HG03280 (cell line): ENCODE results near the gene CDK4.
"Not testable (repeated sequence)": the region's sequence is repeated elsewhere in the genome, so short reads cannot be mapped to it uniquely, and the experiment has no call there.

Experiments used
- ATAC-seq: cut with Tn5 transposase; IDR thresholded peaks from one replicate; pipeline ENCODE4 v1.9.1; 2021; ENCODE audit warnings: mild to moderate bottlenecking, moderate library complexity; ENCODE audit not compliant: unreplicated experiment

The CDK4 gene

GRCh38 chr12:57715786-57716185 lies 36.3 kb downstream of the CDK4 start:
- no peak for ATAC-seq

- not testable (repeated sequence) for ATAC-seq
Measured at GRCh38 chr12:57715036-57715748, 36.9 kb downstream of the CDK4 start.

DNA sequence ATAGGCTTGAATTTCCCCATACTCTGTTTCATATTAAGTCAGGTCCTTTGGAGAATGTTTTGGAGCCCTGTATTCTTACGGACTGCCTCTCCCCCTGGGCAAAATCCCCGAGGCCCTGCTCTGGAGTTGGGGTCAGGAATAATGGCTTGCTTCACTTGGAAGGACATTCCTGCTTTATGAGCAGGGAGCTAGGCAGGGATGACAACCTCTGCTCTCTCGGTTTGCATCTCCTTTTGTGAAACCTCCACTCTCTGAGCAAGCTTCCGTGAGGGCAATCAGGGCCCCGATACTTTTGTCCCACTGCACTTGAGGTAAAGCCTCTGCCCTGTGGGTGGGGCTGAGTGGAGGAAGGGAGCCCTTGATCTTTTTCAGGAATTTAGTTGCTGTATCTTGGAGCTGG lies 38.9 kb downstream of the CDK4 start:
- ATAC-seq, result no peak

GRCh38 chr12:57712701-57713100 lies 39.4 kb downstream of the CDK4 start:
- ATAC-seq, result no peak

- no peak for ATAC-seq
Measured at GRCh38 chr12:57708296-57708695, 43.8 kb downstream of the CDK4 start.

- ATAC-seq, result no peak
Measured at GRCh38 chr12:57707250-57707649, 44.9 kb downstream of the CDK4 start.

DNA sequence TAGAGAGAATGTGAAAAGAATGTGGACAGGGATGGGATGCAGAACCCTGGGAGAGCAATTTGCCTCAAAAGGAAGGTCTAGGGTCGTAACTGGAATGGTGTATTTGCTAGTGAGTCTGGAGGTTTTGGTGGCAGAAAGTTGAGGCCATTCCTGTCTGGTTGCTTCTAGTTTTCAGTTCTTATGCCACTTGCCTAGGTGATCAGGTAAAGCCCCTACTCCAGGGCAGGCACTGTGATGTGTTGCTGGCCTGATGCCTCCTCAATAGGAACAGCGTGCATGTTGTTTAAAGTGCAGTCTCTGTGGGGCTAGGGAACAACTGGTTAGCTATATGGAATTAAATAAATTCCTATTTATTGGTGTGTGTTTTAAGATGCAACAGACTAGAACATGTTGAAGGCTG lies 51.8 kb downstream of the CDK4 start:
- no peak for ATAC-seq

DNA sequence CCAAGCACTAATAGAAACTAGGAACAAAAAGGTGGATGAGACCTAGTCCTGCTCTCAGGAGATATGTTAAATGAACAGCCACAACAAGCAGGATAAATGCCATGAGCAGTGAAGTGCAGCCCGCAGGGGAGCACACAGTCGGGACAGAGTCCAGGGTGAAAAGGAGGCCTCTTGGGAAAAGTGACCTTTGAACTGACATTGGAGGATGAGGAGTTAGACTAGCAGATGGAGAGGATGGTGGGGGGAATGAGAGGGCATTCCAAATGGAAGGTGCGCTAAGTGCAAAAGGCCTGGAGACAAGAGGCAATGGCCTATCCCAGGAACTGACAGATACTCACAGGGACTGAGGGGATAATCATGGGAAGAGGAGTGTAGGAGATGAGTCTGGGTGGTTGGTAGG lies 53.7 kb downstream of the CDK4 start:
- no peak for ATAC-seq
